ENCODE results near the gene ALCAM.

DNA sequence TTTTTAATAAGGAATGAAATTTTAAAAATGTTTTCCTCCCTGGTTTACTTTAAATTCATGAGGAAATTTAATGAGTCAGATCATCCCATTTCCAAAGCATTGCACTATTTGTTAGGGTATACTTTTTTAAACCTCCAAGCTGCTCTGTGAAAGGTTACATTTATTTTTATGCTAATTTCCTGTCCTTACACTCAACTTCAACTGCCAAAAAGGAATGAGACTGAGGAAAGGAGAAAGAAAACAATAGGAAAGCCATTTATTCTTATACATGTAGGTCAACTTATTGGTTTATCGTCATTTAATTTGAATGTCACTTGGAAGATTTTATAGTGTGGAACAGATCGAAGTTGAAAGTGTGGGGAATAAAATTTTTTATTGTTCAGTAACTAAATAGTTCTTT is 104.1 kb downstream of the ALCAM start:
- TF ChIP-seq, protein P1, sequence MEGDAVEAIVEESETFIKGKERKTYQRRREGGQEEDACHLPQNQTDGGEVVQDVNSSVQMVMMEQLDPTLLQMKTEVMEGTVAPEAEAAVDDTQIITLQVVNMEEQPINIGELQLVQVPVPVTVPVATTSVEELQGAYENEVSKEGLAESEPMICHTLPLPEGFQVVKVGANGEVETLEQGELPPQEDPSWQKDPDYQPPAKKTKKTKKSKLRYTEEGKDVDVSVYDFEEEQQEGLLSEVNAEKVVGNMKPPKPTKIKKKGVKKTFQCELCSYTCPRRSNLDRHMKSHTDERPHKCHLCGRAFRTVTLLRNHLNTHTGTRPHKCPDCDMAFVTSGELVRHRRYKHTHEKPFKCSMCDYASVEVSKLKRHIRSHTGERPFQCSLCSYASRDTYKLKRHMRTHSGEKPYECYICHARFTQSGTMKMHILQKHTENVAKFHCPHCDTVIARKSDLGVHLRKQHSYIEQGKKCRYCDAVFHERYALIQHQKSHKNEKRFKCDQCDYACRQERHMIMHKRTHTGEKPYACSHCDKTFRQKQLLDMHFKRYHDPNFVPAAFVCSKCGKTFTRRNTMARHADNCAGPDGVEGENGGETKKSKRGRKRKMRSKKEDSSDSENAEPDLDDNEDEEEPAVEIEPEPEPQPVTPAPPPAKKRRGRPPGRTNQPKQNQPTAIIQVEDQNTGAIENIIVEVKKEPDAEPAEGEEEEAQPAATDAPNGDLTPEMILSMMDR (IDR thresholded peaks at IDR 0.05; ENCODE audit: poor library complexity, severe bottlenecking), result no peak
- TF ChIP-seq, protein P2, sequence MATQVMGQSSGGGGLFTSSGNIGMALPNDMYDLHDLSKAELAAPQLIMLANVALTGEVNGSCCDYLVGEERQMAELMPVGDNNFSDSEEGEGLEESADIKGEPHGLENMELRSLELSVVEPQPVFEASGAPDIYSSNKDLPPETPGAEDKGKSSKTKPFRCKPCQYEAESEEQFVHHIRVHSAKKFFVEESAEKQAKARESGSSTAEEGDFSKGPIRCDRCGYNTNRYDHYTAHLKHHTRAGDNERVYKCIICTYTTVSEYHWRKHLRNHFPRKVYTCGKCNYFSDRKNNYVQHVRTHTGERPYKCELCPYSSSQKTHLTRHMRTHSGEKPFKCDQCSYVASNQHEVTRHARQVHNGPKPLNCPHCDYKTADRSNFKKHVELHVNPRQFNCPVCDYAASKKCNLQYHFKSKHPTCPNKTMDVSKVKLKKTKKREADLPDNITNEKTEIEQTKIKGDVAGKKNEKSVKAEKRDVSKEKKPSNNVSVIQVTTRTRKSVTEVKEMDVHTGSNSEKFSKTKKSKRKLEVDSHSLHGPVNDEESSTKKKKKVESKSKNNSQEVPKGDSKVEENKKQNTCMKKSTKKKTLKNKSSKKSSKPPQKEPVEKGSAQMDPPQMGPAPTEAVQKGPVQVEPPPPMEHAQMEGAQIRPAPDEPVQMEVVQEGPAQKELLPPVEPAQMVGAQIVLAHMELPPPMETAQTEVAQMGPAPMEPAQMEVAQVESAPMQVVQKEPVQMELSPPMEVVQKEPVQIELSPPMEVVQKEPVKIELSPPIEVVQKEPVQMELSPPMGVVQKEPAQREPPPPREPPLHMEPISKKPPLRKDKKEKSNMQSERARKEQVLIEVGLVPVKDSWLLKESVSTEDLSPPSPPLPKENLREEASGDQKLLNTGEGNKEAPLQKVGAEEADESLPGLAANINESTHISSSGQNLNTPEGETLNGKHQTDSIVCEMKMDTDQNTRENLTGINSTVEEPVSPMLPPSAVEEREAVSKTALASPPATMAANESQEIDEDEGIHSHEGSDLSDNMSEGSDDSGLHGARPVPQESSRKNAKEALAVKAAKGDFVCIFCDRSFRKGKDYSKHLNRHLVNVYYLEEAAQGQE (IDR thresholded peaks at IDR 0.05; ENCODE audit: borderline replicate concordance), result no peak

All from neural cell (in vitro differentiated cells).